NCI-H774 (cell line): Measurements from ENCODE around the gene F9.

Experiments used
- DNase-seq: peaks from one replicate; lab custom pipeline; 2025; lab: John Stamatoyannopoulos, UW

F9 gene

DNA sequence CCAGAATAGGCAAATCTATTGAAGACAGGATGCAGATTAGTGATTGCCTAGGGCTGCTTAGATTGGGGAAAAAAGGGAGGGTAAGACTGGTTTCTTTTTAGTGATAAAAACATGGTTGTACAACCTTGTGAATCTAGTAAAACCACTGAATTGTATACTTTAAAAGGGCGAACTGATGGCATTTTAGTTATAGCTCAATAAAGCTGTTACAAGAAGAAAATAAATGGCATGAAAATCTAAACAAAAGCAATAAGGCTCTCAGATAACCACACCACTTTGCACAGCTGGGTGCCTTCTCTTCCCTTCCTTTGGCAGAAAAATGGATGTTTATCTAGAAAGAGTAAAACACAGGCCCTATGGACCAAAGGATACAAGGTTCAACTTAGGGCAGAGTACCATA is 69.6 kb downstream of the F9 start:
- DNase-seq, result no peak
